Fibroblast of lung (primary cell): ENCODE results near the gene KLHL5. TPM values are rescaled to one million over a fixed set of nuclear protein-coding genes. Genes with fewer than 3 reads are reported as not detected.

Experiments used
- DNase-seq, 2 donors: peaks; one replicate each; pipeline versions ENCODE4 v3.0.0 to v3.0.0-alpha.2; 2010; ENCODE audit warnings: low read depth in 2 of 2
- H2AFZ ChIP-seq: 2 replicates; pipeline ENCODE4 v1.5.1; 2012; ENCODE audit warnings: low read length, control low read depth, inconsistent platforms
- H3K27ac ChIP-seq: 2 replicates; pipeline ENCODE4 v1.5.1; 2011; ENCODE audit warnings: low read length, control low read depth; ENCODE audit not compliant: insufficient read depth
- H3K27me3 ChIP-seq: 2 replicates; pipeline ENCODE4 v1.5.1; 2011; ENCODE audit warnings: mild to moderate bottlenecking, low read length; ENCODE audit not compliant: control insufficient read depth, insufficient read depth
- H3K36me3 ChIP-seq: 2 replicates; pipeline ENCODE4 v1.5.1; 2011; ENCODE audit warnings: low read length; ENCODE audit not compliant: control insufficient read depth, insufficient read depth
- H3K4me1 ChIP-seq: 2 replicates; pipeline ENCODE4 v1.5.1; 2011; ENCODE audit warnings: low read length; ENCODE audit not compliant: control insufficient read depth, insufficient read depth; ENCODE audit errors: extremely low read depth
- H3K4me2 ChIP-seq: 2 replicates; pipeline ENCODE4 v1.5.1; 2011; ENCODE audit warnings: low read length, control low read depth; ENCODE audit not compliant: insufficient read depth; ENCODE audit errors: extremely low read depth
- H3K4me3 ChIP-seq, 4 experiments: fragments of 200-600 bp in 1 of 4; sonication (generic) in 1 of 4; replicated peaks in 1 of 4; 2 replicates each; pipeline ENCODE4 v1.5.1; 2011 to 2016; ENCODE audit warnings: low read length in 4 of 4, low read depth in 3 of 4, mild to moderate bottlenecking in 3 of 4, control low read depth in 2 of 4, inconsistent platforms in 1 of 4, mixed read lengths in 1 of 4; ENCODE audit not compliant: insufficient read depth in 1 of 4; ENCODE audit errors: control extremely low read depth in 1 of 4
- H3K79me2 ChIP-seq: 2 replicates; pipeline ENCODE4 v1.5.1; 2012; ENCODE audit warnings: mild to moderate bottlenecking, low read length, inconsistent platforms; ENCODE audit not compliant: control insufficient read depth, insufficient read depth
- H3K9ac ChIP-seq: 2 replicates; pipeline ENCODE4 v1.5.1; 2011; ENCODE audit warnings: mild to moderate bottlenecking, low read length, control low read depth; ENCODE audit not compliant: insufficient read depth
- H3K9me3 ChIP-seq: 2 replicates; pipeline ENCODE4 v1.5.1; 2012; ENCODE audit warnings: low read depth, low read length; ENCODE audit not compliant: control insufficient read depth, insufficient read depth
- H4K20me1 ChIP-seq: 2 replicates; pipeline ENCODE4 v1.5.1; 2011; ENCODE audit warnings: low read length; ENCODE audit not compliant: control insufficient read depth, insufficient read depth; ENCODE audit errors: extremely low read depth
- CTCF ChIP-seq, 2 donors: IDR thresholded peaks in 1 of 2; conservative IDR thresholded peaks in 1 of 2; 1 replicate in 1 of 2; 2 replicates in 1 of 2; pipeline ENCODE4 v1.5.1; 2011 to 2012; ENCODE audit warnings: low read length in 2 of 2, control low read depth in 1 of 2, inconsistent platforms in 1 of 2, low read depth in 1 of 2, mild to moderate bottlenecking in 1 of 2
- EZH2 ChIP-seq: IDR thresholded peaks from 2 replicates; pipeline ENCODE4 v1.5.1; 2012; ENCODE audit warnings: low read length, control low read depth, mild to moderate bottlenecking; ENCODE audit errors: missing control alignments
- polyA plus RNA-seq, 2 donors: library from polyadenylated mRNA; depleted of rRNA in 1 of 2; stranded (reverse) in 1 of 2; unstranded in 1 of 2; fragments of >200 nt; gene quantifications; 2 replicates each; pipeline ENCODE4 v1.2.1, GENCODE V29; 2011 to 2012; ENCODE audit warnings: missing spikeins in 1 of 2
- total RNA-seq: library from RNA; depleted of rRNA; stranded (reverse); fragments of >200 nt; gene quantifications from 2 replicates; pipeline ENCODE4 v1.2.1, GENCODE V29; 2014

Gene KLHL5
- total and polyA plus RNA-seq, 2 donors (not counting 1 experiment from before 2014, with no cell fraction given) = 88.3 to 120 TPM

GRCh38 chr4:39024311-39024865, 37.6 kb upstream of the KLHL5 start:
- Histone ChIP-seq H2AFZ (no peak overlapping the region), H3K4me3 (no peak overlapping the region), H3K79me2 (no peaks in the 10 kb centered on the region), H3K27ac (no peak overlapping the region), H4K20me1 (no peaks in the 10 kb centered on the region), H3K27me3 (no peaks in the 10 kb centered on the region), H3K9ac (no peak overlapping the region), H3K9me3 (no peaks in the 10 kb centered on the region), H3K36me3 (no peaks in the 10 kb centered on the region), H3K4me2 (no peak overlapping the region), H3K4me1 (no peaks in the 10 kb centered on the region)
- TF ChIP-seq EZH2 = no peak
- TF ChIP-seq CTCF (conservative IDR thresholded peaks at IDR 0.05 in 1 of 2, IDR thresholded peaks at IDR 0.05 in 1 of 2; ENCODE audit: low read depth in 1 of 2, low read length in 2 of 2) = no peak
- DNase-seq = no peak

GRCh38 chr4:39025552-39026085, 36.4 kb upstream of the KLHL5 start:
- Histone ChIP-seq H3K9me3 (no peaks in the 10 kb centered on the region), H4K20me1 (no peaks in the 10 kb centered on the region), H3K79me2 (no peaks in the 10 kb centered on the region), H2AFZ (no peak overlapping the region), H3K4me2 (no peak overlapping the region), H3K9ac (no peak overlapping the region), H3K27ac (no peak overlapping the region), H3K27me3 (no peaks in the 10 kb centered on the region), H3K36me3 (no peaks in the 10 kb centered on the region), H3K4me1 (no peaks in the 10 kb centered on the region), H3K4me3 (no peak overlapping the region)
- no peak for TF ChIP-seq CTCF (conservative IDR thresholded peaks at IDR 0.05 in 1 of 2, IDR thresholded peaks at IDR 0.05 in 1 of 2; ENCODE audit: low read depth in 1 of 2, low read length in 2 of 2)
- TF ChIP-seq EZH2 = no peak
- peak in 1 of 2 donors; percentile 45 for DNase-seq

GRCh38 chr4:39026096-39026495, 35.9 kb upstream of the KLHL5 start:
- Histone ChIP-seq H3K4me3 (no peak overlapping the region), H3K27ac (no peak overlapping the region), H3K4me1 (no peaks in the 10 kb centered on the region), H4K20me1 (no peaks in the 10 kb centered on the region), H2AFZ (no peak overlapping the region), H3K79me2 (no peaks in the 10 kb centered on the region), H3K9ac (no peak overlapping the region), H3K4me2 (no peak overlapping the region), H3K36me3 (no peaks in the 10 kb centered on the region), H3K9me3 (no peaks in the 10 kb centered on the region), H3K27me3 (no peaks in the 10 kb centered on the region)
- TF ChIP-seq EZH2 (no peak), CTCF (conservative IDR thresholded peaks at IDR 0.05 in 1 of 2, IDR thresholded peaks at IDR 0.05 in 1 of 2; ENCODE audit: low read depth in 1 of 2, low read length in 2 of 2) (no peak)
- no peak for DNase-seq
